Psoas muscle (tissue), 8 donors: ENCODE measurements around the gene DHRS13. TPM values are rescaled to one million over a fixed set of nuclear protein-coding genes. Genes with fewer than 3 reads are reported as not detected.

ENCODE experiments used
- ATAC-seq, 4 donors: fragments of 200-7000 bp; cut with Tn5 transposase; one replicate each; pipeline ENCODE4 v1.9.1; 2020; ENCODE audit warnings: moderate library complexity in 3 of 4, mild to moderate bottlenecking in 2 of 4
- DNase-seq, 2 donors: peaks; one replicate each; pipeline ENCODE4 v3.0.0-alpha.2; 2020
- H3K27ac ChIP-seq: fragments of 200-600 bp; one replicate; pipeline ENCODE4 v1.8.0; 2022
- H3K27me3 ChIP-seq, 3 donors: fragments of 200-600 bp in 1 of 3; one replicate each; pipeline versions ENCODE4 v1.6.1 to v1.8.0; 2013 to 2022; ENCODE audit warnings: low read length in 2 of 3, mild to moderate bottlenecking in 2 of 3, moderate library complexity in 1 of 3; ENCODE audit not compliant: insufficient read depth in 3 of 3
- H3K36me3 ChIP-seq, 2 donors: fragments of 200-600 bp in 1 of 2; one replicate each; pipeline versions ENCODE4 v1.6.1 to v1.8.0; 2013 to 2022; ENCODE audit warnings: low read depth in 1 of 2, mild to moderate bottlenecking in 1 of 2, moderate library complexity in 1 of 2; ENCODE audit not compliant: insufficient read depth in 1 of 2
- H3K4me1 ChIP-seq: fragments of 200-600 bp; one replicate; pipeline ENCODE4 v1.8.0; 2022
- H3K4me3 ChIP-seq: fragments of 200-600 bp; one replicate; pipeline ENCODE4 v1.8.0; 2022; ENCODE audit warnings: mild to moderate bottlenecking
- H3K9me3 ChIP-seq: fragments of 200-600 bp; one replicate; pipeline ENCODE4 v1.8.0; 2022
- WGBS, 3 donors: extraction: QIAGEN DNeasy Blood & Tissue Kit; methylation state at CpG; one replicate each; pipeline versions ENCODE4 v1.1.6 to v1.1.7; 2013; 5-methylcytosine and 5-hydroxymethylcytosine counted together
- intact Hi-C, 2 donors: fragments of 100-400 bp; cut with DNase I; formaldehyde crosslinking; loops; one replicate each; pipeline versions ENCODE4 v1.11.0 to v1.14.2; 2022
- polyA plus RNA-seq, 3 donors: library from polyadenylated mRNA; stranded (reverse); fragments of 200-250 nt; gene quantifications; one replicate each; pipeline ENCODE4 v1.2.3, GENCODE V29; 2013
- total RNA-seq, 4 donors: library from RNA; stranded (reverse); fragmentation: NEBNext Ultra II Directional in 2 of 4; extraction: Animal tissue kit (Norgen Biotek cat#: 25700) in 2 of 4; gene quantifications; one replicate each; pipeline versions ENCODE4 v1.2.1 to v1.2.4, GENCODE V29; 2021 to 2023
- TF ChIP-seq, protein P1 (sequence below): fragments of 200-600 bp; IDR thresholded peaks from one replicate; pipeline ENCODE4 v1.8.0; 2022; ENCODE audit warnings: antibody characterized with exemption
- donor health status: healthy with polysubstance abuse.
- donor health status: DM: no; HTN: no; CAD: no; lungs with moderate emphysema.
- donor health status: Bipolar disorder and iron deficiency.
- donor health status: healthy.
- donor health status: DM: yes; HTN: yes; CAD: no.
- donor health status: DM: no; HTN: no; CAD: no.
- donor health status: DM: no; HTN: no; CAD: no.
- donor health status: DM: yes; HTN: yes; CAD: no.

DHRS13 gene
- total and polyA plus RNA-seq, 7 donors, result 0.48 to 2.7 (median 1.2) TPM

DNA sequence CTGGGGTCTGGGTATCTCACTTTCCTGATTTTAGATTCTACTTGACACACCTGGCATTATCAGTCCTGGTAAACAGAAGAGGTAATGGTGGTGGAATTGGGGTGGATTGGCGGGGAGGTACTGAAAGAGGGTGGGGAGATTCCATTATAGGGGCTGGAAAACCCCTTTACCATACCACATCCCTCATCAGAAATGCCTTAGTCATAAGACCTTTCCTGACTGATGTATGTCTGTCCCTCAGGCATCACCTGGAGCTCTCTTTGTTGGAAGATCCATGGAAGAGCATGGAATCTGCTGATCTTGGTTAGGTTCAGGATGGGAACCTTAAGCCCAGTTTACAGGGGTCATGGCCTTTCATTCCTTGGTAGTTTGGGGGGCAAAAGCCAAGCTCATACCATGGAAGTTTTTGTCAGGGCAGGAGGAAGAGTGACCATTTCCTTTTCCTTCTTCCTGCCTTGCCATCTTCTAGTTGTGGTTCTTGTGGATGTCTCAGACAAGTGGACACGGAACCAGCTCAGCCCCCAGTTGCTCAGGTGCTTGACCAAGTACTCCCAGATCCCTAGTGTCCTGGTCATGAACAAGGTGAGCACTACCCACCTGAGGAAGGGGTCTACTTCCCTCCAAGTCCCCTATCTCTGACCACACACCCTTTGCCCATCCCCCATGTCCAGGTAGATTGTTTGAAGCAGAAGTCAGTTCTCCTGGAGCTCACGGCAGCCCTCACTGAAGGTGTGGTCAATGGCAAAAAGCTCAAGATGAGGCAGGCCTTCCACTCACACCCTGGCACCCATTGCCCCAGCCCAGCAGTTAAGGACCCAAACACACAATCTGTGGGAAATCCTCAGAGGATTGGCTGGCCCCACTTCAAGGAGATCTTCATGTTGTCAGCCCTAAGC lies 44.7 kb downstream of the DHRS13 start:
- Histone ChIP-seq H3K27ac (no peak overlapping the region), H3K9me3 (no peaks in the 10 kb centered on the region), H3K4me1 (peaks cover 11% of the 10 kb centered on the region), H3K4me3 (no peak overlapping the region), H3K27me3 (no peaks in the 10 kb centered on the region), H3K36me3 (peaks cover 10 to 58% of the 10 kb centered on the region in 2 donors)
- ATAC-seq, result no peak
- DNase-seq, result peak in 1 of 2 donors; percentile 14
- intact Hi-C loops, result loop anchor here (5.0 kb wide), 2 partner anchors 39 to 46 kb away; partner anchors contain the start of gene FLOT2 (in 2 of the 2)
- WGBS, 3 donors, result 91% methylated on average over 3 of the region's 3 CpGs
- TF ChIP-seq, protein P1, sequence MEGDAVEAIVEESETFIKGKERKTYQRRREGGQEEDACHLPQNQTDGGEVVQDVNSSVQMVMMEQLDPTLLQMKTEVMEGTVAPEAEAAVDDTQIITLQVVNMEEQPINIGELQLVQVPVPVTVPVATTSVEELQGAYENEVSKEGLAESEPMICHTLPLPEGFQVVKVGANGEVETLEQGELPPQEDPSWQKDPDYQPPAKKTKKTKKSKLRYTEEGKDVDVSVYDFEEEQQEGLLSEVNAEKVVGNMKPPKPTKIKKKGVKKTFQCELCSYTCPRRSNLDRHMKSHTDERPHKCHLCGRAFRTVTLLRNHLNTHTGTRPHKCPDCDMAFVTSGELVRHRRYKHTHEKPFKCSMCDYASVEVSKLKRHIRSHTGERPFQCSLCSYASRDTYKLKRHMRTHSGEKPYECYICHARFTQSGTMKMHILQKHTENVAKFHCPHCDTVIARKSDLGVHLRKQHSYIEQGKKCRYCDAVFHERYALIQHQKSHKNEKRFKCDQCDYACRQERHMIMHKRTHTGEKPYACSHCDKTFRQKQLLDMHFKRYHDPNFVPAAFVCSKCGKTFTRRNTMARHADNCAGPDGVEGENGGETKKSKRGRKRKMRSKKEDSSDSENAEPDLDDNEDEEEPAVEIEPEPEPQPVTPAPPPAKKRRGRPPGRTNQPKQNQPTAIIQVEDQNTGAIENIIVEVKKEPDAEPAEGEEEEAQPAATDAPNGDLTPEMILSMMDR, result no peak

DNA sequence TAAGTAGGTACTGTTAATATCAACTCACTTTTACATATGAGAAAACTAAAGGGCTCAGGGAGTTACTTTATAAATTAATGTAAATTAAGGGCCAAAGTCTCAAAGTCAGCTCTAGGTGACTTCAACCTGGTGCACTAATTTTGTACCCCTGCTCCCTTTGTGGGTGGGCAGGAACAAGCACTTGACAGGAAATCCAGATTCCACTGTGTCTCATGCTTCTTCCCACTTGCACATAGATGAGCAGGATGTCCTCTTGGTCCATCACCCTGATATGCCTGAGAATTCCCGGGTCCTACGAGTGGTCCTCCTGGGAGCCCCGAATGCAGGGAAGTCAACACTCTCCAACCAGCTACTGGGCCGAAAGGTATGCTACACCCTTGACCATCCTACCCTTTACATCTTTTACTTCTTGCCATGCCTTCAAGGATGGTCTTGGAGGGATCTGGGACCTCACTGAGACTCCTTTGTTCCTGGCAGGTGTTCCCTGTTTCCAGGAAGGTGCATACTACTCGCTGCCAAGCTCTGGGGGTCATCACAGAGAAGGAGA lies 46.8 kb downstream of the DHRS13 start:
- Histone ChIP-seq H3K27me3 (no peaks in the 10 kb centered on the region), H3K4me1 (peaks cover 11% of the 10 kb centered on the region), H3K9me3 (no peaks in the 10 kb centered on the region), H3K36me3 (peaks cover 10 to 51% of the 10 kb centered on the region in 2 donors), H3K4me3 (peak overlapping the region; percentile 96), H3K27ac (no peak overlapping the region)
- intact Hi-C loops, result loop anchor here (5.0 kb wide), 2 partner anchors 41 to 44 kb away; partner anchors contain the start of gene FLOT2 (in 2 of the 2)
- no peak for DNase-seq
- TF ChIP-seq, protein P1, result no peak
- no peak for ATAC-seq
- WGBS, 3 donors, result 85 to 87% (median 87%) methylated on average over 5 of the region's 5 CpGs

DNA sequence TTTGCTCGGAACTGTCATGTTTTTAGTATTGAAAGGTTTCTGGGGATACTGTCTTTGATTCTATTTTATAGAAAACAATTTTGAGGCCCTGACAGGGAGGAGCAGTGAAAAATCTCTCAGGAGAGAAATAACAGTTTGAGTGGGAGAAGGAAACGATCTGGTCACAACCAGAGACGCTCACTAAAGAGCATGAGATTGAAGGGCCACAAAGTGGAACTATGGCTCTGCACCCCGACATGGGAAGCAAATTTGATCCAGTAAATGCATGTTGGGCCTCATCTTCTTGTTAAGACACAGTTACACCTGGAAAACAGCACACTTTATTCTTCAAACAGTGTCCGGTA lies 47.6 kb downstream of the DHRS13 start:
- intact Hi-C loops, result loop anchor here (5.0 kb wide), 2 partner anchors 42 to 43 kb away; partner anchors contain the start of gene FLOT2 (in 2 of the 2)
- H3K36me3 ChIP-seq, result peaks cover 10 to 43% of the 10 kb centered on the region in 2 donors
- H3K27me3 ChIP-seq, result no peaks in the 10 kb centered on the region
- no peaks in the 10 kb centered on the region for H3K9me3 ChIP-seq
- no peak for DNase-seq
- H3K4me3 ChIP-seq, result peak overlapping the region; percentile 96
- ATAC-seq, result no peak
- H3K27ac ChIP-seq, result peak overlapping the region; percentile 86
- 11 to 16% (median 13%) methylated on average over 5 of the region's 5 CpGs for WGBS, 3 donors
- H3K4me1 ChIP-seq, result peaks cover 11% of the 10 kb centered on the region
- TF ChIP-seq, protein P1, result no peak

DNA sequence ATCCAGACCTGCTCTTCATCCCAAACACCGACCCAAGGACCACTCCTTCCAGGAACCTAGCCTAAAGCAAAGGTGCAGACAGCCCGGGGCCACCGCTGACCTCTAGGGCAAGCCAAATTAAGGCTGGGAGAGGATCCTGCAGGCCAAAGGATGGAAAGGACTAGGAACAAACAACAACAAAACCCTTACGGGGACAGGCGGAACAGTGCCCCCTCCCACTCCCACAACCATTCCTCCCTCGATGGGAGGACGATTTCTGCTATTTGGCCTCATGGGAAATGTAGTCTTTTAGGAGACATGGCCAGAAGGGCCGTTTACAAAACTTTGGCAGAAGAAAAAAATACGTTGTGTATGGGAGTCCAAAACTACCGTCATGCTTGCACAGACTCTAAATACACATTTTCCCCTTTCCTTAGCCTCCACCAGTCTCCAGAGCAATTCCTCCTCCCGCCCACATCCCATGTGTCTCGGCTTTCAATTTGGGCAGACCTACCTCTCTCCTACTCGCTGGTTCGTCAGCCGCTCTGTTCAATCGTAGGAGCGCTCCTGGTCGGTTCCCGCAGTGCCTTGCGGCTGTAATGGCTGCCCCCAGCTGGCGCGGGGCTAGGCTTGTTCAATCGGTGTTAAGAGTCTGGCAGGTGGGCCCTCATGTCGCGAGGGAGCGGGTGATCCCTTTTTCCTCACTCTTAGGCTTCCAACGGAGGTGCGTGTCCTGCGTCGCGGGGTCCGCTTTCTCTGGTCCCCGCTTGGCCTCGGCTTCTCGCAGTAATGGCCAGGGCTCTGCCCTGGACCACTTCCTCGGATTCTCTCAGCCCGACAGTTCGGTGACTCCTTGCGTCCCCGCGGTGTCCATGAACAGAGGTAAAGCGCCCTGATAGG lies 48.2 kb downstream of the DHRS13 start, which contains the start of gene ERAL1:
Gene ERAL1, plus strand, starts transcription at position 560 of the 879 bp plus-strand sequence. Its CDS starts 19 bp downstream, at position 579.
- 0 to 1% (median 0%) methylated on average over 42 of the region's 42 CpGs for WGBS, 3 donors
- intact Hi-C loops, result loop anchor here (5.0 kb wide), 2 partner anchors 42 to 43 kb away; partner anchors contain the start of gene FLOT2 (in 2 of the 2)
- TF ChIP-seq, protein P1, result no peak

More for the DNA sequence above, 48.2 kb downstream of the DHRS13 start, which contains the start of gene ERAL1:
- H3K27ac ChIP-seq, result peak within 1 kb of the TSS; percentile 86
- H3K4me1 ChIP-seq, result peaks cover 11% of the 10 kb centered on the region
- no peaks in the 10 kb centered on the region for H3K9me3 ChIP-seq
- ATAC-seq (peak; percentile 98 to 99 (median 99)), DNase-seq (peak; percentile 86 to 91)
- peaks cover 10 to 37% of the 10 kb centered on the region in 2 donors for H3K36me3 ChIP-seq
- H3K4me3 ChIP-seq, result peak within 1 kb of the TSS; percentile 96
- H3K27me3 ChIP-seq, result no peaks in the 10 kb centered on the region
